Osteoblast (primary cell): Measurements from ENCODE around the gene ARHGAP8. TPM values are rescaled to one million over a fixed set of nuclear protein-coding genes. Genes with fewer than 3 reads are reported as not detected.

Experiments
- DNase-seq: peaks from one replicate; pipeline ENCODE4 v3.0.0; 2011; ENCODE audit warnings: low spot score, mixed read lengths; ENCODE audit not compliant: insufficient read length; ENCODE audit errors: missing footprints
- H2AFZ ChIP-seq: 2 replicates; pipeline ENCODE4 v1.6.0; 2011; ENCODE audit warnings: mild to moderate bottlenecking, low read length
- H3K27ac ChIP-seq: 2 replicates; pipeline ENCODE4 v1.5.1; 2011; ENCODE audit warnings: mild to moderate bottlenecking, low read depth, low read length, moderate library complexity
- H3K27me3 ChIP-seq: 2 replicates; pipeline ENCODE4 v1.6.0; 2012; ENCODE audit warnings: mild to moderate bottlenecking, control low read depth, inconsistent platforms, low read length, moderate library complexity; ENCODE audit not compliant: insufficient read depth
- H3K36me3 ChIP-seq: 2 replicates; pipeline ENCODE4 v1.5.1; 2011; ENCODE audit warnings: mild to moderate bottlenecking, low read length, control low read depth, moderate library complexity; ENCODE audit not compliant: insufficient read depth
- H3K4me1 ChIP-seq: 2 replicates; pipeline ENCODE4 v1.5.1; 2011; ENCODE audit warnings: mild to moderate bottlenecking, low read length, control low read depth, moderate library complexity; ENCODE audit not compliant: insufficient read depth
- H3K4me2 ChIP-seq: 2 replicates; pipeline ENCODE4 v1.6.0; 2011; ENCODE audit warnings: mild to moderate bottlenecking, low read length; ENCODE audit not compliant: insufficient read depth
- H3K4me3 ChIP-seq: fragments of 200-600 bp; sonication (generic); 3 replicates; pipeline ENCODE4 v1.5.1; 2012; ENCODE audit warnings: mild to moderate bottlenecking, low read length, inconsistent platforms; ENCODE audit not compliant: insufficient read depth
- H3K79me2 ChIP-seq: 2 replicates; pipeline ENCODE4 v1.6.0; 2012; ENCODE audit warnings: mild to moderate bottlenecking, low read length, control low read depth, inconsistent platforms; ENCODE audit not compliant: insufficient read depth
- H3K9me3 ChIP-seq: 2 replicates; pipeline ENCODE4 v1.5.1; 2011; ENCODE audit warnings: low read depth, low read length, control low read depth
- H4K20me1 ChIP-seq: 2 replicates; pipeline ENCODE4 v1.6.0; 2012; ENCODE audit warnings: mild to moderate bottlenecking, low read length, control low read depth; ENCODE audit not compliant: insufficient read depth
- total RNA-seq: library from RNA; depleted of rRNA; stranded (reverse); fragments of >200 nt; gene quantifications from 2 replicates; pipeline ENCODE4 v1.2.3, GENCODE V29; 2012
- TF ChIP-seq, protein P1 (sequence below): IDR thresholded peaks from 2 replicates; pipeline ENCODE4 v1.5.1; 2011; ENCODE audit warnings: mild to moderate bottlenecking, low read depth, low read length, moderate library complexity; ENCODE audit errors: extremely low read depth

The ARHGAP8 gene
- total RNA-seq, 1 donor: 0.36 TPM

- Histone ChIP-seq H3K79me2 (no peaks in the 10 kb centered on the region), H3K9me3 (no peaks in the 10 kb centered on the region), H2AFZ (no peak overlapping the region), H3K36me3 (no peaks in the 10 kb centered on the region), H3K27ac (no peak overlapping the region), H3K4me1 (no peaks in the 10 kb centered on the region), H3K4me2 (no peak overlapping the region), H3K27me3 (no peaks in the 10 kb centered on the region), H3K4me3 (no peak overlapping the region), H4K20me1 (peaks cover 5% of the 10 kb centered on the region)
- TF ChIP-seq, protein P1, sequence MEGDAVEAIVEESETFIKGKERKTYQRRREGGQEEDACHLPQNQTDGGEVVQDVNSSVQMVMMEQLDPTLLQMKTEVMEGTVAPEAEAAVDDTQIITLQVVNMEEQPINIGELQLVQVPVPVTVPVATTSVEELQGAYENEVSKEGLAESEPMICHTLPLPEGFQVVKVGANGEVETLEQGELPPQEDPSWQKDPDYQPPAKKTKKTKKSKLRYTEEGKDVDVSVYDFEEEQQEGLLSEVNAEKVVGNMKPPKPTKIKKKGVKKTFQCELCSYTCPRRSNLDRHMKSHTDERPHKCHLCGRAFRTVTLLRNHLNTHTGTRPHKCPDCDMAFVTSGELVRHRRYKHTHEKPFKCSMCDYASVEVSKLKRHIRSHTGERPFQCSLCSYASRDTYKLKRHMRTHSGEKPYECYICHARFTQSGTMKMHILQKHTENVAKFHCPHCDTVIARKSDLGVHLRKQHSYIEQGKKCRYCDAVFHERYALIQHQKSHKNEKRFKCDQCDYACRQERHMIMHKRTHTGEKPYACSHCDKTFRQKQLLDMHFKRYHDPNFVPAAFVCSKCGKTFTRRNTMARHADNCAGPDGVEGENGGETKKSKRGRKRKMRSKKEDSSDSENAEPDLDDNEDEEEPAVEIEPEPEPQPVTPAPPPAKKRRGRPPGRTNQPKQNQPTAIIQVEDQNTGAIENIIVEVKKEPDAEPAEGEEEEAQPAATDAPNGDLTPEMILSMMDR: no peak
- peak; percentile 10 for DNase-seq
Observed at GRCh38 chr22:44721213-44721612, 31.2 kb upstream of the ARHGAP8 start.

DNA sequence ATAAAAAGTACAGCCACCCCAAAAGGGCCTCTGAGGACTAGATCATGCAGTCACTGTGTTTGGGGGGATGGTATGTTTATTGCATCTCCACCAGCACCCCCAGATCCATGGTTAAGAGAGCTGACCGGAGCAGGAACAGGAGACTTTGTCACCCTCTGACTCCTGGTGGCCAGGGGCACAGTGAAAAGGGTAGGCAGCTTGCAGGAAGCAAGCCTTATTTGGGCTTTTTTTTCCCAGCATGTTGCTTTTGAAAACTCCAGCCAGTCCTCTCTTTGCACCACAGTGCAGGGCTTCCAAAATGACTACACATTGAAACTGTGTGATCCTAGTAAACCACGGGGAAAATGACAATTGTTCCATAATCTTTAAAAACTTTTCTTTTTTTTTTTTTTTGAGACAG is 29.8 kb upstream of the ARHGAP8 start:
- H2AFZ ChIP-seq: no peak overlapping the region
- H3K4me3 ChIP-seq: no peak overlapping the region
- H3K4me2 ChIP-seq: no peak overlapping the region
- TF ChIP-seq, protein P1: no peak
- no peaks in the 10 kb centered on the region for H3K4me1 ChIP-seq
- H4K20me1 ChIP-seq: peaks cover 5% of the 10 kb centered on the region
- no peaks in the 10 kb centered on the region for H3K36me3 ChIP-seq
- no peak for DNase-seq
- no peak overlapping the region for H3K27ac ChIP-seq
- no peaks in the 10 kb centered on the region for H3K9me3 ChIP-seq
- no peaks in the 10 kb centered on the region for H3K27me3 ChIP-seq
- no peaks in the 10 kb centered on the region for H3K79me2 ChIP-seq

GRCh38 chr22:44723801-44724200 is 28.6 kb upstream of the ARHGAP8 start:
- Histone ChIP-seq H3K4me3 (no peak overlapping the region), H3K27ac (no peak overlapping the region), H4K20me1 (peaks cover 8% of the 10 kb centered on the region), H3K9me3 (no peaks in the 10 kb centered on the region), H3K79me2 (no peaks in the 10 kb centered on the region), H3K36me3 (no peaks in the 10 kb centered on the region), H3K4me2 (no peak overlapping the region), H2AFZ (no peak overlapping the region), H3K27me3 (no peaks in the 10 kb centered on the region), H3K4me1 (no peaks in the 10 kb centered on the region)
- DNase-seq: peak; percentile 87
- TF ChIP-seq, protein P1: no peak

- Histone ChIP-seq H3K4me1 (peaks cover 6% of the 10 kb centered on the region), H3K27me3 (no peaks in the 10 kb centered on the region), H3K79me2 (no peaks in the 10 kb centered on the region), H3K36me3 (no peaks in the 10 kb centered on the region), H3K9me3 (no peaks in the 10 kb centered on the region), H3K27ac (no peak overlapping the region), H2AFZ (no peak overlapping the region), H3K4me3 (no peak overlapping the region), H3K4me2 (no peak overlapping the region), H4K20me1 (peaks cover 8% of the 10 kb centered on the region)
- TF ChIP-seq, protein P1: no peak
- peak; percentile 11 for DNase-seq
Observed at GRCh38 chr22:44724416-44724815, 28.0 kb upstream of the ARHGAP8 start.
